NCI-H1930 (cell line): ENCODE measurements around the gene TRAM2.

Source experiments
- DNase-seq, 2 experiments: peaks; one replicate each; lab custom pipeline; 2025; lab: John Stamatoyannopoulos, UW

Gene TRAM2

GRCh38 chr6:52508261-52508739 lies 68.6 kb downstream of the TRAM2 start:
- no peak for DNase-seq

GRCh38 chr6:52507557-52508260 lies 69.2 kb downstream of the TRAM2 start:
- no peak for DNase-seq

GRCh38 chr6:52506476-52506875 lies 70.4 kb downstream of the TRAM2 start:
- DNase-seq, result no peak

- no peak for DNase-seq
Measured at GRCh38 chr6:52505726-52506409, 71.0 kb downstream of the TRAM2 start.

GRCh38 chr6:52504782-52505136 lies 72.1 kb downstream of the TRAM2 start:
- no peak for DNase-seq

GRCh38 chr6:52503851-52504781 lies 72.7 kb downstream of the TRAM2 start:
- no peak for DNase-seq

GRCh38 chr6:52503323-52503747 lies 73.5 kb downstream of the TRAM2 start:
- no peak for DNase-seq

- no peak for DNase-seq
Measured at GRCh38 chr6:52502306-52503029, 74.4 kb downstream of the TRAM2 start.

- DNase-seq, result no peak
Measured at GRCh38 chr6:52500238-52501129, 76.4 kb downstream of the TRAM2 start.

GRCh38 chr6:52499681-52500236 lies 77.1 kb downstream of the TRAM2 start:
- no peak for DNase-seq

GRCh38 chr6:52499026-52499425 lies 77.8 kb downstream of the TRAM2 start:
- DNase-seq, result no peak

GRCh38 chr6:52498538-52499017 lies 78.3 kb downstream of the TRAM2 start:
- no peak for DNase-seq

GRCh38 chr6:52497652-52498408 lies 79.0 kb downstream of the TRAM2 start:
- no peak for DNase-seq

GRCh38 chr6:52496631-52497030 lies 80.2 kb downstream of the TRAM2 start:
- no peak for DNase-seq

GRCh38 chr6:52495922-52496321 lies 80.9 kb downstream of the TRAM2 start:
- DNase-seq, result no peak

- no peak for DNase-seq
Measured at GRCh38 chr6:52494298-52495072, 82.4 kb downstream of the TRAM2 start.

GRCh38 chr6:52493669-52494068 lies 83.2 kb downstream of the TRAM2 start:
- DNase-seq, result no peak

- no peak for DNase-seq
Measured at GRCh38 chr6:52491203-52492069, 85.4 kb downstream of the TRAM2 start.
